A549 (cell line): Measurements from ENCODE around the gene HTR5A. TPM values are rescaled to one million over a fixed set of nuclear protein-coding genes. Genes with fewer than 3 reads are reported as not detected.

Source experiments
- ATAC-seq, 2 experiments: fragments of 200-7000 bp in 1 of 2; fragments of >200 bp in 1 of 2; cut with Nextera tagmentation in 1 of 2; cut with Tn5 transposase in 1 of 2; 3 replicates each; pipeline versions ENCODE4 v1.8.0 to v1.9.1; 2018 to 2020; ENCODE audit warnings: mild to moderate bottlenecking in 1 of 2, moderate library complexity in 1 of 2
- CTCF ChIA-PET: fragments of 300-600 bp; sonication (Branson Sonifier 250); formaldehyde crosslinking; extraction: SDS; loops from one replicate; lab custom pipeline; 2021; ENCODE audit warnings: antibody characterized with exemption, inconsistent platforms; lab: Yijun Ruan, JAX
- POLR2A ChIA-PET: fragments of 350-600 bp; formaldehyde crosslinking; extraction: SDS; loops from one replicate; lab custom pipeline; 2021; ENCODE audit warnings: antibody characterized with exemption, inconsistent platforms; lab: Yijun Ruan, JAX
- DNase-seq, 2 experiments: peaks; one replicate each; pipeline versions ENCODE4 v3.0.0 to v3.0.0-alpha.2; 2011 to 2016; ENCODE audit warnings: low read depth in 1 of 2, low spot score in 1 of 2
- FAIRE-seq: peaks from 2 replicates; lab custom pipeline; 2011; peaks lifted over from hg19 to GRCh38; lab: Jason Lieb, UNC
- H3K27ac ChIP-seq, 2 experiments: fragments of >200 bp; sonication (Bioruptor Twin); formaldehyde crosslinking; 3 replicates each; pipeline ENCODE4 v1.5.1; 2016 to 2017
- H3K4me1 ChIP-seq: fragments of >200 bp; sonication (Bioruptor Twin); formaldehyde crosslinking; 3 replicates; pipeline ENCODE4 v1.6.1; 2016
- H3K4me2 ChIP-seq: fragments of >200 bp; sonication (Bioruptor Twin); formaldehyde crosslinking; 3 replicates; pipeline ENCODE4 v1.6.1; 2016
- H3K4me3 ChIP-seq: fragments of >200 bp; sonication (Bioruptor Twin); formaldehyde crosslinking; 3 replicates; pipeline ENCODE4 v1.5.1; 2016
- H3K9me3 ChIP-seq: fragments of >200 bp; sonication (Bioruptor Twin); formaldehyde crosslinking; 3 replicates; pipeline ENCODE4 v1.6.1; 2016
- CBX8 ChIP-seq: fragments of 200-600 bp; sonication (generic); IDR thresholded peaks from 2 replicates; pipeline ENCODE4 v1.6.1; 2016
- CHD2 ChIP-seq: fragments of 150-350 bp; IDR thresholded peaks from 2 replicates; pipeline ENCODE4 v1.6.1; 2014; ENCODE audit warnings: low read length; ENCODE audit not compliant: partially characterized antibody
- CHD4 ChIP-seq: fragments of 200-600 bp; sonication (generic); IDR thresholded peaks from 2 replicates; pipeline ENCODE4 v1.6.1; 2016; ENCODE audit warnings: antibody characterized with exemption, mild to moderate bottlenecking, borderline replicate concordance
- EHMT2 ChIP-seq: fragments of 200-600 bp; sonication (generic); IDR thresholded peaks from 2 replicates; pipeline ENCODE4 v1.6.1; 2016; ENCODE audit warnings: antibody characterized with exemption, low read depth, mild to moderate bottlenecking, moderate library complexity
- EP300 ChIP-seq, 2 experiments: fragments of >200 bp; sonication (Bioruptor Twin); formaldehyde crosslinking; IDR thresholded peaks; 2 replicates in 1 of 2; 3 replicates in 1 of 2; pipeline ENCODE4 v1.6.1; 2016 to 2017
- GATA3 ChIP-seq: IDR thresholded peaks from 2 replicates; pipeline ENCODE4 v1.6.1; 2012; ENCODE audit warnings: borderline replicate concordance
- HEYL ChIP-seq: fragments of 250-450 bp; sonication (Bioruptor Pico); IDR thresholded peaks from 2 replicates; pipeline ENCODE4 v1.8.0; 2021; ENCODE audit warnings: mild to moderate bottlenecking, moderate library complexity
- HOXA7 ChIP-seq: fragments of 250-450 bp; sonication (Bioruptor Pico); IDR thresholded peaks from 2 replicates; pipeline ENCODE4 v1.5.0; 2020; ENCODE audit warnings: mild to moderate bottlenecking, moderate library complexity
- HOXB5 ChIP-seq: fragments of 250-450 bp; sonication (Bioruptor Pico); IDR thresholded peaks from 2 replicates; pipeline ENCODE4 v1.5.0; 2020; ENCODE audit warnings: mild to moderate bottlenecking, moderate library complexity
- JUN ChIP-seq, 2 experiments: fragments of >200 bp; sonication (Bioruptor Twin); formaldehyde crosslinking; IDR thresholded peaks; 2 replicates in 1 of 2; 3 replicates in 1 of 2; pipeline ENCODE4 v1.6.1; 2016 to 2017
- MAZ ChIP-seq: fragments of 150-350 bp; IDR thresholded peaks from 2 replicates; pipeline ENCODE4 v1.6.1; 2014; ENCODE audit warnings: antibody characterized with exemption, low read depth, low read length, borderline replicate concordance
- NR3C1 ChIP-seq: fragments of >200 bp; sonication (Bioruptor Twin); formaldehyde crosslinking; IDR thresholded peaks from 3 replicates; pipeline ENCODE4 v1.6.1; 2017
- PHF8 ChIP-seq: fragments of 200-600 bp; sonication (generic); IDR thresholded peaks from 2 replicates; pipeline ENCODE4 v1.6.1; 2016; ENCODE audit warnings: low read depth, mild to moderate bottlenecking, antibody characterized with exemption, moderate library complexity, borderline replicate concordance
- POLR2AphosphoS2 ChIP-seq: conservative IDR thresholded peaks from 2 replicates; pipeline ENCODE4 v1.6.1; 2012; ENCODE audit warnings: low read length, improper control_type of control experiment, inconsistent platforms
- RARB ChIP-seq: fragments of 250-450 bp; sonication (Bioruptor Pico); IDR thresholded peaks from 2 replicates; pipeline ENCODE4 v1.8.0; 2021; ENCODE audit warnings: mild to moderate bottlenecking, moderate library complexity
- RFX5 ChIP-seq: fragments of 450-650 bp; IDR thresholded peaks from 2 replicates; pipeline ENCODE4 v1.7.1; 2014; ENCODE audit warnings: antibody characterized with exemption, mild to moderate bottlenecking, moderate library complexity
- ZFP36 ChIP-seq: fragments of 450-650 bp; IDR thresholded peaks from 2 replicates; pipeline ENCODE4 v1.6.1; 2014; ENCODE audit warnings: borderline replicate concordance; ENCODE audit not compliant: partially characterized antibody
- ZNF302 ChIP-seq: fragments of 250-450 bp; sonication (Bioruptor Pico); IDR thresholded peaks from 2 replicates; pipeline ENCODE4 v1.9.0; 2021; ENCODE audit warnings: inconsistent platforms, mild to moderate bottlenecking, moderate library complexity
- WGBS: methylation state at CpG from one replicate; pipeline ENCODE4 v1.1.6; 2017; ENCODE audit errors: missing lambda C conversion rate; 5-methylcytosine and 5-hydroxymethylcytosine counted together
- polyA plus RNA-seq, 4 experiments: library from polyadenylated mRNA; depleted of rRNA in 3 of 4; stranded (reverse); fragments of >200 nt; fragmentation: RNase III in 1 of 4; extraction: RNeasy Plus Mini Kit Qiagen cat#74134 plus additional on column Dnase treatment in 1 of 4; gene quantifications; 2 replicates in 3 of 4; 3 replicates in 1 of 4; pipeline ENCODE4 v1.2.3, GENCODE V29; 2011 to 2017
- TF ChIP-seq, protein P1 (sequence below): fragments of 150-350 bp; IDR thresholded peaks from 2 replicates; pipeline ENCODE4 v1.6.1; 2014; ENCODE audit warnings: low read depth, mild to moderate bottlenecking, low read length
- TF ChIP-seq, protein P2 (sequence below): fragments of 450-650 bp; IDR thresholded peaks from 2 replicates; pipeline ENCODE4 v1.6.1; 2014; ENCODE audit warnings: antibody characterized with exemption
- TF ChIP-seq, protein P3 (sequence below): IDR thresholded peaks from 2 replicates; pipeline ENCODE4 v1.6.1; 2012
- TF ChIP-seq, protein P4 (sequence below): fragments of >200 bp; sonication (Bioruptor Twin); formaldehyde crosslinking; IDR thresholded peaks from 3 replicates; pipeline ENCODE4 v1.5.1; 2016

HTR5A gene
- polyA plus RNA-seq, 2 of the 4 experiments (the other 2 are of a cell fraction), result not detected

DNA sequence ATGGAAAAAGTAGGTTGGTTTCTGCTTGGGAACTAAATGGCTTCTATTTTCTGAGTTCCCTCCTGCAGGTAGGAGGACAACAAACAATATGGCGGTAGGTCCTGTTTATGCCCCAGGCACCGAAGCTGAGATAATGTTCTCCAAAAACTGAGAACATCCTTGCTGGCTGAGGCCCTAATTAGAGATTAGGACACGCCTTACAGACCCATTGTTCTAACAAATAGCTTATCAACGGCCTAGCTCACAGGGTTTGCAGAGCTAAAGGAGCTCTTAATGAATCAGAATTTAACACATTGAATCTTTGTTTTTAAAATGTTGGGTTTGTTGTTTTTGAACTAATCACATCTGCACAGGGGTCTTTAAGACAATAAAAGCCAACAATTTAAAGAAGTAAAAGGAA is 37.0 kb downstream of the HTR5A start (continued):
- TF ChIP-seq ZNF302 (CRISPR knock-in tag) (no peak), NR3C1 (no peak), MAZ (no peak), HOXA7 (CRISPR knock-in tag) (no peak), RFX5 (no peak)
- TF ChIP-seq, all 56 proteins: peak for 0

DNA sequence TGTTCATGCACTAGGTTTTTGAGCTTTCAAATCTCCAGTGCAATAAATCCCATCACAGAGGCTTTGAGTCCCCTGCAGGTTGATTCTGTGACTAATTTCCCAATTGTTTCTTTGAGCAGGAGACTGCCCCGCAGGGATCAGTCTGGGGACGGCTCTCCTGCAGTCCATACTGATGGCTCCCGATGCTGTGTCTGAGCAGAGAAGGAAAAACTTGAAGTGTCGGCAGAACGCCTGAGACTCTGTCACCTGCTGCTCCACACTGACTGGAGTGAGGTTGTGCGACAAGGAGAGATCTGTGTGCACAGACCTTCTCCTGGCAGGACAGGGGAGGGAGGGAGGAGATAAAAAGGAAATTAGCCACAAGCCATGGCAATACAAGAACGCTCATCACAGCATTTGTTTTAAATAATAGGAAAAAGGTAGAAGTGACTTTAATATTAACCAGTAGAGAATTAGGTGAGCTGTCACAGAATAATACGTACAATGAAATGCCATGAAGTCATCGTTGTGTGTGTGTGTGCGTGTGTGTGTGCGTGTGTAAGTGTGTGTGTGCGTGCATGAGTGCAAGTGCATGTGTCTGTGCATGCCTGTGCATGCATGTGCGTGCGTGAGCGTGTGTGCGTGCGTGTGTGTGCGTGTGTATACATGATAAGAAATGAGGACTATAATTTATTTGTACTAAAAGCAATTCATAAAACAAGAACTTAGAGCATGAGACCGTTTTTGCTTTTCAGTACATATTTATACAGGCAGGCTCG is 38.2 kb downstream of the HTR5A start:
- POLR2A ChIA-PET, result no interaction called here
- ATAC-seq (no peak), FAIRE-seq (no peak), DNase-seq (no peak)
- H3K9me3 ChIP-seq, result no peaks in the 10 kb centered on the region
- CTCF ChIA-PET, result interaction anchor here (1.0 kb wide), 1 partner anchor 17 kb away, joined by 3 read pairs; no protein-coding TSS in a partner anchor
- no peak overlapping the region for H3K27ac ChIP-seq
- no peak overlapping the region for H3K4me2 ChIP-seq
- 34% methylated on average over 20 of the region's 20 CpGs for WGBS
- no peak for TF ChIP-seq HOXB5 (CRISPR knock-in tag)
- TF ChIP-seq, protein P1, sequence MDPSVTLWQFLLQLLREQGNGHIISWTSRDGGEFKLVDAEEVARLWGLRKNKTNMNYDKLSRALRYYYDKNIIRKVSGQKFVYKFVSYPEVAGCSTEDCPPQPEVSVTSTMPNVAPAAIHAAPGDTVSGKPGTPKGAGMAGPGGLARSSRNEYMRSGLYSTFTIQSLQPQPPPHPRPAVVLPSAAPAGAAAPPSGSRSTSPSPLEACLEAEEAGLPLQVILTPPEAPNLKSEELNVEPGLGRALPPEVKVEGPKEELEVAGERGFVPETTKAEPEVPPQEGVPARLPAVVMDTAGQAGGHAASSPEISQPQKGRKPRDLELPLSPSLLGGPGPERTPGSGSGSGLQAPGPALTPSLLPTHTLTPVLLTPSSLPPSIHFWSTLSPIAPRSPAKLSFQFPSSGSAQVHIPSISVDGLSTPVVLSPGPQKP, result no peak
- no peak for TF ChIP-seq POLR2AphosphoS2
- TF ChIP-seq EHMT2, result no peak
- TF ChIP-seq JUN (IDR thresholded peaks at IDR 0.05), result no peak
- TF ChIP-seq ZFP36, result no peak
- TF ChIP-seq CBX8, result no peak
- TF ChIP-seq NR3C1, result no peak
- TF ChIP-seq, protein P2, sequence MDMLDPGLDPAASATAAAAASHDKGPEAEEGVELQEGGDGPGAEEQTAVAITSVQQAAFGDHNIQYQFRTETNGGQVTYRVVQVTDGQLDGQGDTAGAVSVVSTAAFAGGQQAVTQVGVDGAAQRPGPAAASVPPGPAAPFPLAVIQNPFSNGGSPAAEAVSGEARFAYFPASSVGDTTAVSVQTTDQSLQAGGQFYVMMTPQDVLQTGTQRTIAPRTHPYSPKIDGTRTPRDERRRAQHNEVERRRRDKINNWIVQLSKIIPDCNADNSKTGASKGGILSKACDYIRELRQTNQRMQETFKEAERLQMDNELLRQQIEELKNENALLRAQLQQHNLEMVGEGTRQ, result no peak
- no peak for TF ChIP-seq EP300 (IDR thresholded peaks at IDR 0.05)
- no peak for TF ChIP-seq CHD2
- TF ChIP-seq PHF8, result no peak
- no peak for TF ChIP-seq RARB
- TF ChIP-seq GATA3, result no peak
- no peak for TF ChIP-seq HEYL (CRISPR knock-in tag)
- H3K4me3 ChIP-seq, result no peak overlapping the region
- H3K4me1 ChIP-seq, result no peaks in the 10 kb centered on the region

DNA sequence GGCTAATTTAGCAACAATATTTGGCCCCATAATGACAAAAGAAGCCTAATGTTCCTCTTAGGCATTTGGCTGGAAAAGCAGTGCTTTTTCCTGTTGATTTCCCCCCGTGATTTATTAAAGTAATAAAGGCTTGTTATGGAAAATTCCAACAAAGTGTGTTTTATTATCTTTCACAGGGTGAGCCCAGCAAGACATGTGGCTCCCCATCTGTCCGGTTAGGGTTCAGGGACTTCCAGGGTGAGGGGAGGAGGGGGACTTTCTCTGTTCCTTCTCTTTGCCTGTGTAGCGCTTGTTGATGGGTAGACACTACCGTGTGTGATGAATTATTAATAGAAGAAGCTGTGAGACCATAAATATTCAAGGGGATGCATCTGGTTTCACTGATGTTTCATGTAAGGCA is 39.0 kb downstream of the HTR5A start:
- H3K4me3 ChIP-seq, result no peak overlapping the region
- H3K4me2 ChIP-seq, result no peak overlapping the region
- no peak for ATAC-seq
- FAIRE-seq, result no peak
- DNase-seq, result no peak
- WGBS, result 11% methylated on average over 4 of the region's 4 CpGs
- ChIA-PET POLR2A (no interaction called here), CTCF (interaction anchor here (1.0 kb wide), 1 partner anchor 17 kb away, joined by 3 read pairs; no protein-coding TSS in a partner anchor)
- H3K4me1 ChIP-seq, result no peaks in the 10 kb centered on the region
- H3K9me3 ChIP-seq, result no peaks in the 10 kb centered on the region
- TF ChIP-seq CHD4 (no peak), ZFP36 (no peak), CBX8 (no peak)
- TF ChIP-seq, protein P2, result no peak
- TF ChIP-seq, protein P3, sequence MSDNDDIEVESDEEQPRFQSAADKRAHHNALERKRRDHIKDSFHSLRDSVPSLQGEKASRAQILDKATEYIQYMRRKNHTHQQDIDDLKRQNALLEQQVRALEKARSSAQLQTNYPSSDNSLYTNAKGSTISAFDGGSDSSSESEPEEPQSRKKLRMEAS, result no peak
- TF ChIP-seq, protein P4, sequence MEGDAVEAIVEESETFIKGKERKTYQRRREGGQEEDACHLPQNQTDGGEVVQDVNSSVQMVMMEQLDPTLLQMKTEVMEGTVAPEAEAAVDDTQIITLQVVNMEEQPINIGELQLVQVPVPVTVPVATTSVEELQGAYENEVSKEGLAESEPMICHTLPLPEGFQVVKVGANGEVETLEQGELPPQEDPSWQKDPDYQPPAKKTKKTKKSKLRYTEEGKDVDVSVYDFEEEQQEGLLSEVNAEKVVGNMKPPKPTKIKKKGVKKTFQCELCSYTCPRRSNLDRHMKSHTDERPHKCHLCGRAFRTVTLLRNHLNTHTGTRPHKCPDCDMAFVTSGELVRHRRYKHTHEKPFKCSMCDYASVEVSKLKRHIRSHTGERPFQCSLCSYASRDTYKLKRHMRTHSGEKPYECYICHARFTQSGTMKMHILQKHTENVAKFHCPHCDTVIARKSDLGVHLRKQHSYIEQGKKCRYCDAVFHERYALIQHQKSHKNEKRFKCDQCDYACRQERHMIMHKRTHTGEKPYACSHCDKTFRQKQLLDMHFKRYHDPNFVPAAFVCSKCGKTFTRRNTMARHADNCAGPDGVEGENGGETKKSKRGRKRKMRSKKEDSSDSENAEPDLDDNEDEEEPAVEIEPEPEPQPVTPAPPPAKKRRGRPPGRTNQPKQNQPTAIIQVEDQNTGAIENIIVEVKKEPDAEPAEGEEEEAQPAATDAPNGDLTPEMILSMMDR, result no peak
- H3K27ac ChIP-seq, result no peak overlapping the region
